GM13976 (cell line): ENCODE measurements around the gene CETN1.

Source experiments
- DNase-seq: peaks from one replicate; pipeline ENCODE4 v3.0.0; 2012; ENCODE audit warnings: low spot score
- in situ Hi-C: fragments of 300-500 bp; cut with MboI; formaldehyde crosslinking; loops from one replicate; pipeline ENCODE4 v1.12.0; 2022; ENCODE audit warnings: low sequenced_read_pairs, mixed read lengths, inconsistent platforms; ENCODE audit not compliant: unreplicated experiment
- TF ChIP-seq, protein P1 (sequence below): IDR thresholded peaks from 2 replicates; pipeline ENCODE4 v1.5.1; 2012; ENCODE audit warnings: borderline replicate concordance, mild to moderate bottlenecking; ENCODE audit not compliant: insufficient read depth; ENCODE audit errors: extremely low read depth, missing control alignments, control extremely low read depth

Gene CETN1

DNA sequence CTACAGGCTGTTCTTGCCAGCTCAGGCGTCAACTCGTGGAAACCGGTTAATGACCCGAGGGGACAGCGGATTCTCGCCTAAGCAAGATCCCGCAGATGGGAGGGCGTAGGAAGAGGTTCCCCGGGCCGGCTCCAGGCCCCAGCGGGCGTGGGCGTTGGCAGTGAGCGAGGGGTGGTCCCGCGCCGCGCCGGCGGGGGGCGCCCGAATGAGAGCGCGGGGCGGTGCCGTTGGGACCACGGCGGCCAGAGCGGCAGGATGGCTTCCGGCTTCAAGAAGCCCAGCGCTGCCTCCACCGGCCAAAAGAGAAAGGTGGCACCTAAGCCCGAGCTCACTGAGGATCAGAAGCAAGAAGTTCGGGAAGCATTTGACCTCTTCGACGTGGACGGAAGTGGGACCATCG lies at the start of gene CETN1:
CETN1 (plus strand) TSS at position 227 of the 400 bp plus-strand sequence; CDS start at position 256, 29 bp downstream.
- no peak for DNase-seq
- TF ChIP-seq, protein P1, sequence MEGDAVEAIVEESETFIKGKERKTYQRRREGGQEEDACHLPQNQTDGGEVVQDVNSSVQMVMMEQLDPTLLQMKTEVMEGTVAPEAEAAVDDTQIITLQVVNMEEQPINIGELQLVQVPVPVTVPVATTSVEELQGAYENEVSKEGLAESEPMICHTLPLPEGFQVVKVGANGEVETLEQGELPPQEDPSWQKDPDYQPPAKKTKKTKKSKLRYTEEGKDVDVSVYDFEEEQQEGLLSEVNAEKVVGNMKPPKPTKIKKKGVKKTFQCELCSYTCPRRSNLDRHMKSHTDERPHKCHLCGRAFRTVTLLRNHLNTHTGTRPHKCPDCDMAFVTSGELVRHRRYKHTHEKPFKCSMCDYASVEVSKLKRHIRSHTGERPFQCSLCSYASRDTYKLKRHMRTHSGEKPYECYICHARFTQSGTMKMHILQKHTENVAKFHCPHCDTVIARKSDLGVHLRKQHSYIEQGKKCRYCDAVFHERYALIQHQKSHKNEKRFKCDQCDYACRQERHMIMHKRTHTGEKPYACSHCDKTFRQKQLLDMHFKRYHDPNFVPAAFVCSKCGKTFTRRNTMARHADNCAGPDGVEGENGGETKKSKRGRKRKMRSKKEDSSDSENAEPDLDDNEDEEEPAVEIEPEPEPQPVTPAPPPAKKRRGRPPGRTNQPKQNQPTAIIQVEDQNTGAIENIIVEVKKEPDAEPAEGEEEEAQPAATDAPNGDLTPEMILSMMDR: no peak
- in situ Hi-C loops: no loop called here

DNA sequence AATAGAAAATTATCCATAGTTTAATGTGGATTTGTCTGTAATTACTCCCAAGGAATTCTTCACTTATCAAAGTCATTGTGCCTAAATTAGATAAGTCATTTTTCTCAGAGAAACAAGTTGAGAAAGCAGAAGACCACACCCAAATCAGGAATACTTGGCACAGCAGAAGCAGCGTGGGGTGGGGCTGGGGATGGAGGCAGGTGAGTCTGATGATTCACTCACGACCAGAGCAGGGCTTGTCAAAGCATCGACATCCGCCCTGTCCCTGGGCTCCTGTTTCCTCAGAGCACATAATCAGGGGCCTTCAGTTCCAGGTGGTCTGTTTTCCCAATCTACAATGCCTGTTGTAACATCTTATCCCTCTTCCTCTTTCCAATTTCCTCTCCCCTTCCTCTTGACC lies 48.2 kb upstream of the CETN1 start:
- no peak for DNase-seq
- TF ChIP-seq, protein P1: no peak
- in situ Hi-C loops: no loop called here

DNA sequence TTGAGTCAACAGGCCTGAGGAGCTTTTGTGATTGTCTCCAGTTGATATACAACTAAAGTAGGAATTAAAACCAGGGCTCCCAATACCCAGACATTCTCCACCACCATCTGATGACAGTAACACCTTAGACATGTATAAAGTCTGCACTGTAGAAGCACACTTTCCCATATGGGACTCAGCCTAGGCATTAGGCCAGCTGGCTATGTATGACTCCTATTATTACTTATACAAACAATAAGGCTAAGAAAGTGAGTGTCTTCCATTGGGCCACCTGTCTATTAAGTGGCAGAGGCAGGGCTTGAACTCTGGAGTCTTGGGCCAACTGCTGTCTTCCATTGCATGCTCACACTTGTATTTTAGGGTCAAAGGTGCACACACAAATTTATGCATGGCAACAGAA lies 47.5 kb upstream of the CETN1 start:
- in situ Hi-C loops: no loop called here

DNA sequence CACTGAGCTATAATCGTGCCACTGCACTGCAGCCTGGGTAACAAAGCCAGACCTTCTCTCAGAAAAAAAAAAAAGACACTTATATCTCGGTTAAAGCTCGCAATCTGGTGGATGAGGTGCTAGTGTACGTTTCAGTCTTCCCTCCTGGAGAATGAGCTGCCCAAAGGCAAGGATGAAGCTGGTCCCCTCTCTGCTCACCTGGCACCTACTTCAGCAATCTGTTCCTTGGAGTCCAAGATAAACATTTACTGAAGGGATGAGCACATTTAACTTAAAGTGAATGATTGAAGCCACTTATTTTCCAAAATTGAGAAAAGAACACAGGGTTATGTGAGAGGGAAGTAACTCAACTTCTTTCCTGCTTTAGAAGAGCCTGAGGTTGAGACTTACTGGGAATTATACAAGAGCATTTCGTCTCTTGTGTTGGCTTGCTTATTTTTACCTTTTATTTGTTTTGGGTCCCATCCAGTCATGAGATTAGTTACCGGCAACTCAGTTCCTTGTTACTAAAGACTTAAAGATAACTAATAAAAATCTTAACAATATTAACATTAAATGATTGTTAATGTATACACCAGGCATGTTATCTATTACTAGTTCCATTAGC lies 46.1 kb upstream of the CETN1 start:
- in situ Hi-C loops: no loop called here
- DNase-seq: no peak
- TF ChIP-seq, protein P1: no peak

More for the DNA sequence above, 47.5 kb upstream of the CETN1 start:
- TF ChIP-seq, protein P1: no peak
- DNase-seq: no peak

DNA sequence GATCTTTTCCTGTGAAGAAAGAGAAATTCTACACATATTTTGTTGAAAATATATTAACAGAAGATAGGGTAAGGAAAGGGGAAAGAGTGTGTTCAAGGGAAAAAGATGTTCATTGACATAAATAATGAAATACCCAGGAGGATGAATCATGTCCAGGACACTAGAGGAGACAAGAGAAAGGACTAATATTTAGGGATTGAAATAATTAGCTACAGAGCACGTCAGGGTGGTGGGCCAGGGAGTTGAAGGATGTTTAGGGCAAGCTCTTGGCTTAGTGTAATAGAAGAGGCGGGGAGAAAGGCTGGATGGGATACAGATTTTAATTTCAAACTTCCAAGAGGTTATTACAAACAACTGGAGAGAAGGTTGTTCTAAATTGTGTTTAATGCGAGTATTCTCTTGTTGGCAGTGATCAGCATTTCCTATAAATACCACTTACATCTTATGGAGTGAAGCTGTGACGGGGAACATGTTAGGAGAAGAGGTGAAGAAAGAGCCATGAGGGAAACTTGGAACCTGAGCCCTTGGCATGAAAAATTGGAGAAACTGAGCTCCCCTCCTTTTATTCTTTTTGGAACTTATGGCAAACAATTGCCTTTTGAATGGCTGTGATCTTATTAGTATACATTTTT lies 36.6 kb upstream of the CETN1 start:
- in situ Hi-C loops: no loop called here
- DNase-seq: no peak

DNA sequence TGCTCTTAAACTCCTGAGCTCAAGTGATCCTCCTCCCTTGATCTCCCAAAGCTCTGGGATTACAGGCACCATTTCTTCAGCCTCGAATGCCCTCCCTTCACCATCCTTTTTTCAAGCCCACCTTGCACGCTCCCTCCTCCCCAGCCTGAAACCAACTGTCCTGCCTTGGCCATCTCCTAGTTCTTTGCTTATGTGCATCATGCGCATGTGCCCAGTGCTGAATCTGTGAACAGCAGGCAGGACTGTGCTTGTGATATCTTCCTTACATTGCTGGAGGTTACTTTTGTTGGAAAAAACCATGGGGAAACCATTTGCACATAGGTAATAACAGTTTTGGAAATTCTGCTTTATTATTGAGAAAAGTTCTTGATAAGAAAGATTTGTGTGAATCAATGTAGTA lies 30.2 kb upstream of the CETN1 start:
- TF ChIP-seq, protein P1: no peak
- in situ Hi-C loops: no loop called here
- DNase-seq: no peak

More for the DNA sequence above, 36.6 kb upstream of the CETN1 start:
- TF ChIP-seq, protein P1: no peak
